K562 (cell line): ENCODE data around the gene METTL2B. TPM values are rescaled to one million over a fixed set of nuclear protein-coding genes. Genes with fewer than 3 reads are reported as not detected.
"Not testable (repeated sequence)": the region's sequence is repeated elsewhere in the genome, so short reads cannot be mapped to it uniquely, and the experiment has no call there.

ENCODE experiments used
- ATF1 ChIP-seq, 2 experiments: fragments of 450-650 bp in 1 of 2; IDR thresholded peaks; 2 replicates each; pipeline ENCODE4 v1.6.1; 2016; ENCODE audit warnings: missing compliant biosample characterization in 1 of 2, missing genetic modification characterization in 1 of 2
- ATF3 ChIP-seq, 2 experiments: fragments of 450-650 bp in 1 of 2; sonication (generic) in 1 of 2; formaldehyde crosslinking in 1 of 2; IDR thresholded peaks in 1 of 2; conservative IDR thresholded peaks in 1 of 2; 2 replicates each; pipeline versions ENCODE4 v1.6.1 to v1.8.1; 2016 to 2023; ENCODE audit warnings: mild to moderate bottlenecking in 2 of 2, moderate library complexity in 2 of 2, inconsistent platforms in 1 of 2, missing genetic modification reagents in 1 of 2
- CHD2 ChIP-seq: IDR thresholded peaks from 2 replicates; pipeline ENCODE4 v1.6.1; 2011; ENCODE audit warnings: low read depth, low read length
- E2F1 ChIP-seq: sonication (generic); formaldehyde crosslinking; IDR thresholded peaks from 2 replicates; pipeline ENCODE4 v1.8.1; 2023; ENCODE audit warnings: mild to moderate bottlenecking, missing genetic modification reagents, moderate library complexity
- ESRRA ChIP-seq: fragments of 450-650 bp; IDR thresholded peaks from 2 replicates; pipeline ENCODE4 v1.6.1; 2014; ENCODE audit warnings: low read depth, mild to moderate bottlenecking, moderate library complexity, borderline replicate concordance
- HDAC2 ChIP-seq: fragments of 450-650 bp; IDR thresholded peaks from 2 replicates; pipeline ENCODE4 v1.6.1; 2016; ENCODE audit warnings: mild to moderate bottlenecking
- HNRNPLL ChIP-seq: fragments of 200-400 bp; formaldehyde crosslinking; IDR thresholded peaks from 2 replicates; pipeline ENCODE4 v1.6.1; 2017; ENCODE audit warnings: low read length, low read depth, mild to moderate bottlenecking; ENCODE audit not compliant: poor library complexity, severe bottlenecking
- MBD2 ChIP-seq: sonication (generic); IDR thresholded peaks from 2 replicates; pipeline ENCODE4 v1.6.1; 2016; ENCODE audit warnings: low read depth, borderline replicate concordance
- MEIS2 ChIP-seq: fragments of 450-650 bp; IDR thresholded peaks from 2 replicates; pipeline ENCODE4 v1.6.1; 2014; ENCODE audit warnings: mild to moderate bottlenecking; ENCODE audit not compliant: partially characterized antibody
- MXI1 ChIP-seq: IDR thresholded peaks from 2 replicates; pipeline ENCODE4 v1.6.1; 2011; ENCODE audit warnings: low read depth, mild to moderate bottlenecking, improper control_type of control experiment, low read length
- MYNN ChIP-seq, 2 experiments: sonication (generic); formaldehyde crosslinking in 1 of 2; IDR thresholded peaks; 2 replicates each; pipeline versions ENCODE4 v1.5.0 to v1.6.1; 2016 to 2020; ENCODE audit warnings: antibody characterized with exemption in 1 of 2, missing genetic modification reagents in 1 of 2
- NRF1 ChIP-seq, 2 experiments: fragments of 450-650 bp; IDR thresholded peaks in 1 of 2; conservative IDR thresholded peaks in 1 of 2; 2 replicates each; pipeline ENCODE4 v1.6.1; 2014; ENCODE audit warnings: mild to moderate bottlenecking in 2 of 2
- RAD21 ChIP-seq, 2 experiments: fragments of 250-450 bp in 1 of 2; fragments of 450-650 bp in 1 of 2; sonication (Bioruptor Pico) in 1 of 2; formaldehyde crosslinking in 1 of 2; IDR thresholded peaks in 1 of 2; conservative IDR thresholded peaks in 1 of 2; 2 replicates each; pipeline versions ENCODE4 v1.4.0 to v1.8.0; 2020 to 2022; ENCODE audit warnings: mild to moderate bottlenecking in 2 of 2, moderate library complexity in 1 of 2
- RB1 ChIP-seq: fragments of 450-650 bp; IDR thresholded peaks from 2 replicates; pipeline ENCODE4 v1.6.1; 2017; ENCODE audit warnings: low read depth, mild to moderate bottlenecking
- RNF2 ChIP-seq: sonication (generic); IDR thresholded peaks from 2 replicates; pipeline ENCODE4 v1.6.1; 2016
- RUNX1 ChIP-seq: sonication (generic); IDR thresholded peaks from 2 replicates; pipeline ENCODE4 v1.6.1; 2016; ENCODE audit warnings: antibody characterized with exemption, low read depth
- SIX5 ChIP-seq, 2 experiments: IDR thresholded peaks; 2 replicates each; pipeline ENCODE4 v1.6.1; 2011; ENCODE audit warnings: low read length in 2 of 2, borderline replicate concordance in 1 of 2, low read depth in 1 of 2, mild to moderate bottlenecking in 1 of 2, moderate library complexity in 1 of 2; ENCODE audit not compliant: insufficient read depth in 1 of 2
- TAF7 ChIP-seq: fragments of 450-650 bp; IDR thresholded peaks from 2 replicates; pipeline ENCODE4 v1.6.1; 2016; ENCODE audit warnings: missing genetic modification characterization, missing compliant biosample characterization
- TCF7 ChIP-seq: sonication (generic); IDR thresholded peaks from 2 replicates; pipeline ENCODE4 v1.6.1; 2016; ENCODE audit warnings: antibody characterized with exemption, borderline replicate concordance
- TEAD1 ChIP-seq, 2 experiments: fragments of 450-650 bp in 1 of 2; sonication (generic) in 1 of 2; formaldehyde crosslinking; IDR thresholded peaks; 2 replicates each; pipeline versions ENCODE4 v1.4.0 to v1.8.0; 2020 to 2022; ENCODE audit warnings: mild to moderate bottlenecking in 2 of 2, missing genetic modification reagents in 1 of 2
- TRIM24 ChIP-seq, 2 experiments: fragments of 450-650 bp; IDR thresholded peaks; 2 replicates each; pipeline ENCODE4 v1.6.1; 2016
- ZKSCAN1 ChIP-seq: fragments of 150-350 bp; IDR thresholded peaks from 2 replicates; pipeline ENCODE4 v1.6.1; 2016; ENCODE audit warnings: low read depth, low read length
- polyA plus RNA-seq, 8 experiments: library from polyadenylated mRNA; depleted of rRNA in 4 of 8; stranded (reverse) in 5 of 8; unstranded in 3 of 8; fragments of >200 nt; fragmentation: Nextera tagmentation in 2 of 8; fragmentation: Illumina TruSeq in 1 of 8; extraction: Ambion mirVana in 2 of 8; extraction: Trizol in 1 of 8; gene quantifications; 2 replicates each; pipeline versions ENCODE4 v1.2.1 to v1.2.3, GENCODE V29; 2011 to 2014; ENCODE audit warnings: inconsistent platforms in 1 of 8, missing spikeins in 1 of 8
- total RNA-seq, 7 experiments: library from RNA; depleted of rRNA in 6 of 7; stranded (reverse); fragments of >200 nt in 6 of 7; fragmentation: Illumina TruSeq in 2 of 7; extraction: Trizol in 2 of 7; gene quantifications; 2 replicates each; pipeline versions ENCODE4 v1.2.1 to v1.2.3, GENCODE V29; 2011 to 2021; ENCODE audit warnings: low replicate concordance in 1 of 7
- TF ChIP-seq, protein P1 (sequence below): sonication (generic); formaldehyde crosslinking; IDR thresholded peaks from 2 replicates; pipeline ENCODE4 v1.9.0; 2022; ENCODE audit warnings: mild to moderate bottlenecking, missing genetic modification reagents

METTL2B gene
- total and polyA plus RNA-seq, 9 of the 15 experiments (the other 6 are each of a cell fraction or from before 2014, with no cell fraction given) = 35.9 to 95.7 (median 79.2) TPM

GRCh38 chr7:128476402-128477335 is at the start of gene METTL2B (continued):
- peak; percentile 99 for TF ChIP-seq E2F1 (CRISPR knock-in tag)
- peak; percentile 62 for TF ChIP-seq TAF7
- TF ChIP-seq RB1 = peak; percentile 98
- peak; percentile 32 for TF ChIP-seq MEIS2
- peak; percentile 3 to 86; a peak in 2 of 4 replicates for TF ChIP-seq TEAD1 (CRISPR knock-in tag; IDR thresholded peaks at IDR 0.05)
- peak; percentile 22; the same call in 1 of the 2 replicates for TF ChIP-seq ATF3 (IDR thresholded peaks at IDR 0.05)
- peak; percentile 87 for TF ChIP-seq ATF3 (CRISPR knock-in tag; conservative IDR thresholded peaks at IDR 0.05)
- peak; percentile 56 to 61; a peak in 3 of 4 replicates for TF ChIP-seq NRF1 (conservative IDR thresholded peaks at IDR 0.05 in 1 of 2, IDR thresholded peaks at IDR 0.05 in 1 of 2)
- TF ChIP-seq ATF1, MYNN (CRISPR knock-in tag; IDR thresholded peaks at IDR 0.05): not testable (repeated sequence)
- peak; percentile 88 for TF ChIP-seq ATF1 (tag; IDR thresholded peaks at IDR 0.05)
- TF ChIP-seq RUNX1 = 0 out of 2 replicates have a peak, but pooled peaks have one; percentile 19
- TF ChIP-seq HNRNPLL = peak; percentile 51
- peak; percentile 88 for TF ChIP-seq HDAC2
- TF ChIP-seq, protein P1, sequence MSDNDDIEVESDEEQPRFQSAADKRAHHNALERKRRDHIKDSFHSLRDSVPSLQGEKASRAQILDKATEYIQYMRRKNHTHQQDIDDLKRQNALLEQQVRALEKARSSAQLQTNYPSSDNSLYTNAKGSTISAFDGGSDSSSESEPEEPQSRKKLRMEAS (CRISPR knock-in tag) = peak; percentile 91
- TF ChIP-seq TRIM24 (IDR thresholded peaks at IDR 0.05) = peak; percentile 75 to 81
- peak; percentile 45; the same call in 1 of the 2 replicates for TF ChIP-seq ZKSCAN1
- TF ChIP-seq RAD21 (CRISPR knock-in tag; conservative IDR thresholded peaks at IDR 0.05 in 1 of 2, IDR thresholded peaks at IDR 0.05 in 1 of 2) = peak in 1 of 2 experiments; percentile 52; a peak in 2 of 4 replicates
- TF ChIP-seq MXI1 = 0 out of 2 replicates have a peak, but pooled peaks have one; percentile 23
- TF ChIP-seq MYNN (IDR thresholded peaks at IDR 0.05) = peak; percentile 57; the same call in 1 of the 2 replicates
- TF ChIP-seq SIX5 (IDR thresholded peaks at IDR 0.05; ENCODE audit: borderline replicate concordance in 1 of 2, insufficient read depth in 1 of 2, low read depth in 1 of 2, low read length in 2 of 2) = peak; percentile 3 to 17; a peak in 2 of 4 replicates
- TF ChIP-seq RNF2 = peak; percentile 73; the same call in 1 of the 2 replicates
- TF ChIP-seq CHD2 = peak; percentile 93
- TF ChIP-seq TCF7 = 0 out of 2 replicates have a peak, but pooled peaks have one; percentile 31
- peak; percentile 67 for TF ChIP-seq MBD2
- TF ChIP-seq ESRRA = peak; percentile 66; the same call in 1 of the 2 replicates
